T follicular helper cell (primary cell): Measurements from ENCODE around the gene UBE2F.
"Not testable (repeated sequence)": the region's sequence is repeated elsewhere in the genome, so short reads cannot be mapped to it uniquely, and the experiment has no call there.

Experiments used
- DNase-seq: peaks from one replicate; pipeline ENCODE4 v3.0.0-alpha.2; 2020; ENCODE audit warnings: low read depth

The UBE2F gene

DNA sequence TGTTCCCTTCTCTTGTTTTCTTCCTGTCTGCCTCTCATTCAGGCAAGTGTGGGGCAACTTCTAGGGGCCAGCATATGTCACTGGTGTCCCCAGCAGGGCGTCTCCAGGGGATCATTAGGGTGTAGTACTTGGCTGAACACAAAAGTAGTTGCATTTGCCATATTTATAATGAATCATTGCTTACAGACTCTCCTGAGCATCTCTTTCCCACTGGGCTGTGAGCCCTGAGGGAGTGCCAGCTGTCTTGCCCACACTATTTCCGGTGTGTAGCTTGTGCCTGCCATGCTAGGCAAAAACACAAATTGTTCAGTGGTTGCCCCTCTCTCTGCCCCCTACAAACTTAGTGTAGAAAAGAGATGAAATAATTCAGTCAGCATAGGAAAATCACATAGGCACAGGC is 53.1 kb downstream of the UBE2F start:
- no peak for DNase-seq

DNA sequence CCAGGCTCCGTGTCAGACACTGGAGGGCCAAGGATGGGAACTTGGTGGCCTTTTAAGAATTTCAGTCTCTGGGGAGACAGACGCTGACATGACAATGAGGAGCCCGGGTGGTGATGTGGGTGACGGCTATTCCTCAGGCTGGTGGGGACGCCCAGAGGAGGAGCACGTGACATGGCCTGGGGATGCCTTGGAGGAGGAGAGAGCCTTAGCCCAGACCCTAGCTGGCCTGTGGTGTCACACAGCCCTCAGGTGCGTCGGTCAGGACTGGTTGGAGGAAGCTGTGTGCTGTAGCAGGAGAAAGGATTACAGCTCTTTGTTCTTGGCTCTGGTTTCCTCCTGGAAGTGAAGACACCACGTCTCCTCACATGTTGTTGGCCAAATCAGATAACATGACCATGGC is 54.0 kb downstream of the UBE2F start:
- no peak for DNase-seq

DNA sequence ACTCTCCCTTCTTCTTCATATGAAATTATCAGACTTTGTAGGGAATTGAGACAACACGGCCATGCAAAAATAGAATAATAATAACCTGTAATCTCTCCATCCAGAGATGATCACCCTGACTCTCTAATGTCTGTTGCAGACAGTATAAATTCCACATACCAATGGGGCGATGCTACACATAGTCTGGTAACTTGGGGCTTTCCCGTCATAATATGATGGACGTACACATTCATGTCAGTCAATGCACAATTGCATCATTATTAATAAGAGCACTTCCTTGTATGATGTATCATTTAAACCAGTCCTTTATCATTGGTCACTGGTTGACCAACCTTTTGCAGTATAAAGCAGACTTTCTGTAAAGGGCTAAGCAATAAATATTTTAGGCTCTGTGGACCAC is 54.5 kb downstream of the UBE2F start:
- no peak for DNase-seq

DNA sequence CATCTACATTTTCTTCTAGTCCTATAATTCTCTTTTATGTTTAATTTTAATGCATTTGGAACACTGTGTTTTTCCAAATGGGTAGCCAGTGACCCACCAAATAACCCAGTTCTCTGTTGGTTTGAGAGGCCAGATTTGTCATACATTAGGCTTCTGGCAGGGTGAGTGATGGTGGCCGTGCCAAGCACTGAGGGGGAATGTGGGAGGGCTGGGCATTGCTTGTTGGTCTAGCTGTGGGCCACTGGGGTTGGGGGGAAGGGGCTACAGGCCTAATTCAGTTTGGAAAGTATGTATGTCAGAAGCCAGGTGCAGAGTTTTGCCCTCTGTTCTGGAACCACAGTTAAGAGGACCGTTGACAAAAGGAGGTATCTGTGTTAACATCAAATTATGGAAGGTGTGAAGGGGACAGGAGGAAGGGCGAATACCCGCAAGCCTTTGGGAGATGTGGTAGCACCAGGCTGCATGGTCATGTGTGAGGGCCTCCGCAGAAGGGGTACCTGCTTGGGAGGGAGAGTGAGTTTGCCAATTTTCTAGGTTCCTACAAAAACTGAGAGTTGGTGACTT is 55.9 kb downstream of the UBE2F start:
- DNase-seq, result no peak

DNA sequence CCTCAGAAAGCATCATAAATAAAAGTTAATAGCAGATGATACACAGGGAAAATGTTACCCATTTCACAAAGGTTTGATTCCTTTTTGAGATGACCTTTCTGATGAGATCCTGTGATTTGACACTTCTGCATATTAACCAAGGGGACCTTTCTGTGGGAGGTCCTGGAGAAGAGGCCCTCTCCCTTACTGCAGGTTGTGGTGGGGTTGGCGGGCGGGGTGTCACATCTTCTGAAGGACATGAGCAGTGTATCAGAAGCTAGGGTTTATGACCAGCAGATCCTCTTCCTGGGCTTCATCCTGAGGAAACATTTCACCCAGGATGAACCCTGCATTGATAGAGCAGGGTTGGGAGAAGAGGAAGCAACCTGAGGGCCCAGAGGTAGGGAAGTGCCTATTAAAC is 56.8 kb downstream of the UBE2F start:
- DNase-seq, result no peak

DNA sequence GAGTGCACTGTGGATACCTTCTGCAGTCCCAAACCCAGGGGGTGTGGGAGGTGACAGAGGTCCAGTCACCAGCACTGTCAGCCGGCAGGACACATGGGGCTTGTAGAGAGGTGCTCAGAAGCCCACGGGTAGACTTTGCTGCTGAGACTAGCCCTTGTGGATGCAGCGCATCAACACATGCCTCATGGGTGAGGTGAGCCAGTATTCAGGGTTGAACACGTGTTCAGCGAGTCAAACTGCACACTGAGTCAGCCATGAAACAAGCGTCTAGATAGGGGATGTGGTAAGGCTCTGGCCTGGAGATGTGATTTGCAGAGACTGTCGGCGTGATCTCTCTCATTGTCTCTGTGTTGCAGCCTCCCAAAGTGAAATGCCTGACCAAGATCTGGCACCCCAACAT is 58.2 kb downstream of the UBE2F start:
- DNase-seq, result no peak

DNA sequence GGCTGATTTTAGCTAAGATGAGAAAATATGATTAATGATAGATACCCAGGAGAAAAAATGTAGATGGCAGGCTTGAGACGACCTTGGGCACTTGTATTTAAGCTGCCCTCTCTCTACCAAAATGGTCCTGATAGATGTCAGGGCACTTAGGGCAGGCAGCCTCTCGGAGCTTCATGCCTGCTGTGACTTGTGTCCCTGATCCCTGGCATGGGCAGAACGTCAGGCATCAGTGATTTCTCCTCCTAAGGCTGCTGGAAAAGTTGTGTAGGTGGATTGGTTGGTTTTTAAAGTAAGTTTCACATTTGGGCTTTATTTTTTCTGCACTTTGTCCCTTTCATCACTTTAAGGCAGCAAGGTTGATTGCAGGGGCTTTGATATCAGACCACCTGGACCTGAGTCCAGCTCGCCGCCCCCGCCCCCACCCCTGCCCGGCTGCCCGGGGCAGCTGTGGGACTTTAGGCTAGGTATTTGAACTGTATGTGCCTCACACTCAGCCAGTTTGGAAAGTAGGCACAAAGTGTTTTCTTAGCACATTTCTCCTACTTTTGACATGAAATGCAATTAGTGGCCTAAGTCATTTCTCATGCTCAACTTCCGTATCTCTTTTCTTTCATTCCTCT is 59.0 kb downstream of the UBE2F start:
- DNase-seq, result no peak

DNA sequence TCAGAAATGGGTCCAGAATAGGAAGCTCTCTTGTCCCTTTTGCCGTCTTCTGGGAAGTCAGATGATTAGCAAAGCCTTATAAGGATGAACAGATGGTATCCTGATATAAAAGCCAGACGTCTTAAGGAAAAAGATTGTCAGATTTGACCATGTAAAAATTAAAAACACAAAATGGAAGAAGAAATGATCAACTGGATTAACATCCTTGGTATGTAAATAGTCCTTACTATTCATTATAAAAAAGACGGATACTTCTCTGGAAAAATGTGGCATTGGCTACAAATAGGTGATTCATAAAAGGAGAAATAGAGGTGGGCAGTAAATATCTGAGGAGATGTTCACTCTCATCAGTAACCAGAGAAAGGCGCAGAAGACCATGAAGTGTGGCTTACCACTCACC is 60.2 kb downstream of the UBE2F start:
- DNase-seq, result no peak

DNA sequence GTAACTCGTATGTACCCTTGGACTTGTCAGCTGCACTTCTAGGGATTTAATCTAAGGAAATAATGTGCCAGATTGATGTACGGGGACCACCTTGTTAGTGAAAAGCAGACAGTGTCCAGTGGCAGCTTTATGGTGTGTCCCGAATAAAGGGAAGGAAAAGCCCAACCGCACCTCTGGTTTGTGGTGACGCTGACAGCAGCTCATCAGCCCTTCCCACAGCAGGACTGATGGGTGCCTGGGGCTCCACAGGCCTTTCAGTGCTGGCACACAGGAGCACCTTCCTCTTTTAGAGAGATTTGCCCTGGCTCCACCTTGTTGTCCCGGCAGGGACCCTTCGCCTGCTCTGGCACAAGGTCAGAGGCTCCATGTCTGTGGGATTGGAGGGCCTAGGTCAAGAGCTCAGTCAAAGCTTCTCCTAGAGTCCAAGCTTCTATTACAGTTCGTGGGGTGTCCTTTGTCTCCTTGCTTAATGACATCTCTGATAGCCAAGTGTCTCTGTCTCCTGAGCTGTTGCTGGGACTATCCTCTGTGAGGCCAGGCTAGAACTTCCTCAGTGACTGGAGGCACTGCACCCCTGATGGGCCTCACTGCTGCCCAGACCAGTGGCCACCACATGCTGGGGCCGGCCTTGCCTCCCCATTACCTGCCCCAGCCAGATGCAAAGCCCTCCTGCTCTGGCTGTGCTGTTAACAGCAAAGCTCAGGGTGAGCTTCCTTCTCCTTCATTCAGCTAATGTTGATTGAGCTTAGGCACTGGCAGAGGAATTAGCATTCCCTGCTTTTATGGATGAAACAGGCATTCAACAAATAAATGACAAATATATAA is 61.0 kb downstream of the UBE2F start:
- no peak for DNase-seq

DNA sequence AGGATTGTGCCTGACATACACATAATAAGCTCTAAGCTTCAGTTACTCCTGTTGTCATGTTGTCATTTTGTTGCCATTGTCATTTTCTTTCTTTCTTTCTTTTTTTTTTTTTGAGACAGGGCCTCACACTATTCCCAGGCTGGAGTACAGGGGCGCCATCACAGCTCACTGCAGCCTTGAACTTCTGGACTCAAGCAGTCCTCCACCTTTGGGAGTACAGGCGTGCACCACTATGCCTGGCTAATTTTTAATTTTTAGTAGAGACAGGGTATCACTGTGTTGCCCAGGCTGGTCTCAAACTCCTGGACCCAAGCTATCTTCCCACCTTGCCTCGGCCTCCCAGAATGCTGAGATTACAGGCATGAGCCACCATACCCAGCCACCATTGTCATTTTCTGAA is 63.0 kb downstream of the UBE2F start:
- no peak for DNase-seq

DNA sequence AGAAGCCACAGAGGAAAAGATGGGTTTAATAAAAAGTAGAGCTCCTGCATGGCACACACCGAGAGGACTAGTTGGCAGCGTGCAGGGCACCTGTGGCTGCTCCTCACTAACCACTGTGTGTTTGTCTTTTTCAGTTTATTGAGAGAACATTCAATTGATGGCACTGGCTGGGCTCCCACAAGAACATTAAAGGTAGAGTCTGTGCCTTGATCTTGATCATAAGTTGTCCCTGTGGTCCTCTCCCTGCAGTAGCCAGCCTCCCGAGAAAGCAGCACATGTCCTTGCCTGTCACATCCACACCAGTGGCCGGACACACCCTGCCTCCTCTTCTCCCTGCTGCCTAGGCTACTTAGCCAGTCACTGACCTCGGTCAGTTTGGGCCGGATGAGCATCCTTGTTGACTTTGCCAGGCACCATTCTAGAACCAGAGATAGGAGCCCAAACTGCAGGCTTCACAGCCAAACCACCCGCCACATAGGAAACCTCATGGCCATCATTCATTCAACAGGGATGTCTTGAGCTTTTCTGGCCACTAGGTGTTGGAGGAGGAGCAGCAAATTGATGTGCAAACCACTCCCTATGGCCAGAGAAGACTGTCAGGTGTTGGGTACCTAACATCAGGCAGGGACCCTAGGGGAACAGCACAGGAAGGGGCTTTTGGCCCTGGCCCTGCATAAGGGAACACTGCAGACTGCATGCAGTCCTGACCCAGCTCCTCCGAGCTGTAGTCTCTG is 63.8 kb downstream of the UBE2F start:
- DNase-seq, result no peak

DNA sequence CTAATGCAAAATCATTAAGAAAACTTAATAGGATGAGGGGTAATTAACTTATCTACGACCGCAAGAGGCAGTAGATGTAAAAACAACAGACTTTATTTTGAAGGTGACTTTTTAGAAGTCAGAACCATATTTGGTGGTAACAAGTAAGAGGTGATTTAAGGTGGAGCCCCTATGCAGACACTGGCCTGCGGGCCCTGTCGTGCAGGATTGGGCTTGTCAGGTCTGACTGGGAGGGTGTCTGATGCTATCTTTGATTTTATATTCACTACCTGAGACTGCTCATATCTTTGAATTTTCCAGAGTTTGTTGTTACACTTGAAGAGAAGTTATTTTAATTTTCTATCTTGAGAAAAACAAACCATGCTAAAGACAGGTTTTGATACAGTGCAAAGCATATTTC is 64.9 kb downstream of the UBE2F start:
- DNase-seq, result no peak

DNA sequence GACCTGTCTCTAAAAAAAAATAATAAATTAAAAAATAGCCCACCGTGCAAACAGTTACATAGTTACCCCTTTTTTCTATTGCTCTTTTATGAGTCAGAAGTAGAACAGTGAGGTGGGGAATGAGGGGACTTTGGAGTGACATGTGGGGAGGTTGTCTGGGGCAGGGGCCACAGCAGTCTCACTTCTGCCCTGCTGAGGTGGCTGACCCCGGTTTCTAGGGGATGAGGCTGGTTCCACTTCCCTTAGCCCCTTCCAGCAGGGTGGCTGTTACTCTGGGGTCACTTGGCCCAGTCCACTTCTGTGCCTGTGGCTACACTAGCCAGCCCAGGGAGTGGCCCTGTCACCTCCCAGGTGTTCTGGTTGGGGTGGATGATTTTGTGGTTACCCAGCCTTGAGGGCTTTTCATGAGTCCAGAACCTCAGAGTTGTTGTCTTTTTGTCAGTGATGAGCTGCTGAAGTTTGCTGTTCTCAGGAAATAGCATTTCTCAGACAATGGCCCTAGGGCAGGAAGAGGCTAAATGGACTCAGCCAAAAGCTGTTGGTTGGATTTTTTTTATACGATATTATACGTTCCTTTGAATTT is 66.0 kb downstream of the UBE2F start:
- DNase-seq, result no peak

DNA sequence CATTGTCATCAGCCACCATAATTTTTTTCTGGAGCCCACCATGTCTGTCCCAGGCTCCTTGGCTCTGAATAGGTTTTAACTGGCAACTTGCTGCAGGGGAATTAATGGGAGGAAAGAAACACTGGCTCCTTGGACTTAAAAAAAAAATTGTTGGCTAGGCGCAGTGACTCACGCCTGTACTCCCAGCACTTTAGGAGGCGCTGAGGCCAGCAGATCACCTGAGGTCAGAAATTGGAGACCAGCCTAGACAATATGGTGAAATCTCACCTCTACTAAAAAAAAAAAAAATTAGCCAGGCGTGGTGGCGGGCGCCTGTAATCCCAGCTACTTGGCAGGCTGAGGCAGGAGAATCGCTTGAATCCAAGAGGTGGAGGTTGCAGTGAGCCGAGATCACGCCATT is 67.2 kb downstream of the UBE2F start:
- DNase-seq, result not testable (repeated sequence)

DNA sequence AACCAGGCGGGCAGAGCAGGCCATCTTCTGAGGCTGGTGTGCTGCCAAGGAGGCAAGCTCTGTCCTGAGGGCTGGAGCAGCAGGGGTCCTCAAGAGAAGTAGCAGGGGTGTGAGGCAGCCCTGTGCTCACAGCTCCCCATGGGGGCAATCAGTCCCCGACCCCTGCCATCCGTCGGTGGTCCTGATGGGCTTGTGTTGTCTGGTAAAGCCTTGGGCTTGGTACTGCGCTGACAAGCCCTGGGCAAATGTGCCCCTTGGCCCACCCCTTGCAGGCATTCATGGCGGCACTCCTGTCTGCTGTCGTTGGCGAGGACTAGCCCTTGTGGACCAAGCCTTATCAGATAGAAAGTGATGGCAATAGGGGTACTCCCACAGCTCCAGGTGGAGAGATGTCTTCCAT is 71.4 kb downstream of the UBE2F start:
- no peak for DNase-seq

DNA sequence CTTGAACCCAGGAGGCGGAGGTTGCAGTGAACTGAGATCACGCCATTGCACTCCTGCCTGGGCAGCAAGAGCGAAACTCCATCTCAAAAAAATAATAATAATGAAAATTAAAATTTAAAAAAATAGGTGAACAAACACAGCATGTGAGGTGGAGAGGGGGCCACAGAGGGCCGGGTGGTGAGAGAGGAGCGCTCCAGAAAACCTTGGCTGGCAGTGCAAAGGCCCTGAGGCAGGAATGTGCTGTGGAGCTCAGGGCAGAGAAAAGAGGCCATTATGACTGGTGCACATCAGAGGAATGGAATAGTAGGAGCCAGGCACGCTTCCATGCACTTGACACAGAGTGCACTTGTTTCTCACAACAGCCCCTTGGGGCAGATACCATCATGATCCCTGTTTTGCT is 72.3 kb downstream of the UBE2F start:
- no peak for DNase-seq

DNA sequence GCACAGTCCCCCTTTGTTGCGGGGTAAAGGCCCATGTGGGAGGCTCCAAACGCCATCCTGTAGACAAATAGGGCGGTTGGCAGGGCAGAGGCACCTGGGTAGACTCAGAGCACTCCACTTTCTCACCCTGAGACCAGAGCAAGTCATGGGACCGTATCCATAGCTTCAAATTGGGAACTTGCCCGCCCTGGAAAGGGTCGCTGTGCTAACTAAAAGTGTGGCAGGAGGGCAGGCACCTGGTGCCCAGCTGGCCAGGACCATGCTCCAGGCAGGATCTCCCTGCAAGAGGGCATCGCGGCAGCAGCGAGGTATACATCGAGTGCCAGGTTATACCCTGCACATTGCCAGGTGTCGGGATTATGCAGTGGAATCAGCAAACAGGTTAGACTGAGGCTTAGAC is 73.2 kb downstream of the UBE2F start:
- DNase-seq, result no peak

DNA sequence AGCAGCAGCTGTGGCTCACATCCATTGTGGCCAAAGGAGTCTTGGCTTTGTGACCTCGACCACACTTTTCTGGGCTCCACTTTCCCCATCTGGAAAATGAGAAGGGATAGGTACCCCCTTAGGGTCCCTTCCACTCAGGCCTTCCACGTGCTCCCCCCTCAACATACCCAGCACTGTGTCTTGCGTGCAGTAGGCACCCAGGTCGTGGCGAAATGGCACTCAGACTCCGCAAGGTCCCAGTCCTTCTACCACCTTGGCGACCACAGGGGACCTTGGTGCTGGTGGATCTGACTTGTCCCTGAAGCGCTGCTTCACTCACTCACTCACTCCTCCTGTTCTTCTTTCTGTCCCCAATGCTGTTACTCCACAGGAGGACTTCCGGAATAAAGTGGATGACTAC is 74.1 kb downstream of the UBE2F start:
- no peak for DNase-seq

DNA sequence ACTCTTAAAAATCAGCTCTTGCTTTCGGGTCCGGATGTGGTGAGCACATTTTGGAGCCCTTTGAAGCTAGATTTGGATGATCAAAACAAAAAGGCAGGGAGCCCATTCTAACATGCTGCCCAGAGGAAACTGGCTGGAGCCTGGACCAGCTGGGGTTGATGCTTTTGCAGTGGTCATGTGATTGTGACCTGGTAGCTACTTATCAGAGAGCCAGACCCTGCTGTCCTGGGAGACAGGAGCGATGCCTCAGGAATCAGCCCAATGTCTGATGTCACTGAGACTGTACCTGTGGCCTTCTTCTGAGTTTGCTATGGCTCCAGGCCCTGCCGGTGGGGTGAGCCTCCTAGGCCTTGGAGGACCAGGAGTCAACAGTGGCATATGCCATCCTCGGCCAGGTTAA is 75.3 kb downstream of the UBE2F start:
- no peak for DNase-seq

DNA sequence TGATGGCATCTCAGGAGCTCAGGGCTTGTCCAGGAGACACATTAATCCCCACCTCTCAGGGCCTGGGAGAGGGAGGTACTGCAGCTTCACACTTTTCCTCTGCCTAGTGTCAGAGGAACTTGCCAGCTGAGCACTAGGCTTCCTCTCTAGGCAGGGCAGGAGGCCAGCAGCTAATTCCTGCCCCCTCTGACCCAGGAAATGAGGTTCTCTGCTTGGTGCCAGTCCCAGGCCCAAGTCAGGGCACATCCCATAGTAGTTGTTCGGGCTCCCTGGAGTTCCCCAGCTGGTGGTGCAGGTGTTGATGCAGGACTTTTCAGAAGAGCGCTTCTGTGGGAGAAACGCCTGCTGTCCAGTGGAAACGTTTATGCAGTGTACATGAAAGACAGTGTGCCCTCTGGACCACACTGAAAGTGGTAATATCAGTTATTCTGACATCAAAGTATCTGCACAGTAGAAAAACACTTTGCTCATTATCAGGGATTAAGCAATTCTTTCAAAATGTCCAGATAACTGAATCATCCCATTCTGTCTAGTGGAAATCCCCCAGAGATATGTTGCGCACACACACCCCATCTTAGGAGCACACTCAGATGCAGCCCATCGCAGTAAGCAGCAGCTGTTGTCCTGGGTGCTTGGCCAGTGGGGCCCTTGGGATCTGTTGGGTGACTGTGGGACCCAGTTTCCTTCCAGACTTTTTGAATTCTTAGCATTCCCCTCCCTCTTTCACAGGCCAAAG is 76.2 kb downstream of the UBE2F start:
- no peak for DNase-seq

DNA sequence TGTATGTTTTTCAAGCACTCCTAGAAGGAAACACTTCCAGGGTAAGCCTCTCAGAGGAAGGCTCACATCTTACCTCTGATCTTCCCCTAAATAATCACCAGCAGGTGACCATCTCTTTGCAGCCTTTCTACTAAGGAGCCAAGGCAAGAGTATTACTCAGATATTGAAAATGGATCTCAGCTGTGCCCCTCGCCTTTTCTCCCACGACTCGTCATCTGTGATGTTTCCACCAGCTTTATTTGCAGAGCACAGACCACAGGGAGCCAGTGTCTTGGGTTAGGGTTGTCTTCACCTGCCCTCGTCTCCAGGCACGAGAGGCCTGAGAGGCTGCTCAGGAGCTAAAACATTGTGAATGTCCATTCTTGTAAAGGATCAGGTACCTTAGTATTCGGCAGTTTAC is 77.0 kb downstream of the UBE2F start:
- no peak for DNase-seq

DNA sequence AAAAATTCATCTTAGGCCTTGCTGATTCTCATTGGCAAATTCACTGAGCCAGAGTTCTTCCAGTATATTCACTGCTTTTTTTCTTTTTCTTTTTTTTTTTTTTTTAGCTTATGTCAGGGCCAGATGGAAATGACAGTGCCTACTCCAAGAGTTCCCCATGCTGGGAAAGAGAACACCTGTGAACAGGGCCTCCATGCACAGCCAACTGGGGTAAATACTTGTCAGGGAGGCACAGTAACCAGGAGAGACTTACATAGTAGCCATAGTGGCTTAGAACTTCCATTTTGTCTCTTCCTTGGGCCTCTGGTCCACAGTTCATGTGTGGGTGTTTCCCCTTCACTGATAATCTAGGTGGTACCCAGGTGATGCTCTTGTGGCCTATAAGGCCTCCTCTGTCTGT is 78.8 kb downstream of the UBE2F start:
- DNase-seq, result no peak
